Esophagus squamous epithelium (tissue), 4 donors: Measurements from ENCODE around the gene PXN.

ENCODE experiments used
- POLR2A ChIP-seq, 4 donors: fragments of 450-650 bp; IDR thresholded peaks; one replicate each; pipeline ENCODE4 v1.6.1; 2017; ENCODE audit warnings: antibody characterized with exemption in 4 of 4, mild to moderate bottlenecking in 4 of 4, moderate library complexity in 3 of 4
- TF ChIP-seq, protein P1 (sequence below), 6 experiments: fragments of 450-650 bp in 4 of 6; fragments of 200-600 bp in 2 of 6; sonication (generic) in 2 of 6; IDR thresholded peaks; one replicate each; pipeline ENCODE4 v1.5.1; 2016 to 2019; ENCODE audit warnings: antibody characterized with exemption in 6 of 6, mild to moderate bottlenecking in 4 of 6, moderate library complexity in 4 of 6

DNA sequence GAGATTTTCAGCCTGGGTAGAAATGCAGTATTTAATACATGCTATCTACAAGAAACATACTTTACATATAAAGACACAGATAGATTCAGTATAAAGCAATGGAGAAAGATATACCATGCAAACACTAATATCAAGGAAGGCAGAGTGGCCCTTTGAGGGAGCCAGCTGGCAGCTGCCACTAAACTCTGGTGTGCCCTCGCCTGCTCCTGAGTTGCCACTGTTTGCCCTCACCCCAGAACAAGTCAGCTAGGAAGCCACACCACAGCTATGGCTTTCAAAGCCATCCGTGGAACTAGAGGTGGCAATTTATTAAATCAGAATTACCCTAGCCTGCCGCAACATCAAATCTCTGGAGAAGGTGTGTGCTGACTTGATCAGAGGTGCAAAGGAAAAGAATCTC is 18.3 kb downstream of the PXN start:
- TF ChIP-seq, protein P1, sequence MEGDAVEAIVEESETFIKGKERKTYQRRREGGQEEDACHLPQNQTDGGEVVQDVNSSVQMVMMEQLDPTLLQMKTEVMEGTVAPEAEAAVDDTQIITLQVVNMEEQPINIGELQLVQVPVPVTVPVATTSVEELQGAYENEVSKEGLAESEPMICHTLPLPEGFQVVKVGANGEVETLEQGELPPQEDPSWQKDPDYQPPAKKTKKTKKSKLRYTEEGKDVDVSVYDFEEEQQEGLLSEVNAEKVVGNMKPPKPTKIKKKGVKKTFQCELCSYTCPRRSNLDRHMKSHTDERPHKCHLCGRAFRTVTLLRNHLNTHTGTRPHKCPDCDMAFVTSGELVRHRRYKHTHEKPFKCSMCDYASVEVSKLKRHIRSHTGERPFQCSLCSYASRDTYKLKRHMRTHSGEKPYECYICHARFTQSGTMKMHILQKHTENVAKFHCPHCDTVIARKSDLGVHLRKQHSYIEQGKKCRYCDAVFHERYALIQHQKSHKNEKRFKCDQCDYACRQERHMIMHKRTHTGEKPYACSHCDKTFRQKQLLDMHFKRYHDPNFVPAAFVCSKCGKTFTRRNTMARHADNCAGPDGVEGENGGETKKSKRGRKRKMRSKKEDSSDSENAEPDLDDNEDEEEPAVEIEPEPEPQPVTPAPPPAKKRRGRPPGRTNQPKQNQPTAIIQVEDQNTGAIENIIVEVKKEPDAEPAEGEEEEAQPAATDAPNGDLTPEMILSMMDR (IDR thresholded peaks at IDR 0.05), result no peak
- no peak for TF ChIP-seq POLR2A (IDR thresholded peaks at IDR 0.05)
